ENCODE measurements around the gene HPN.

Gene HPN

DNA sequence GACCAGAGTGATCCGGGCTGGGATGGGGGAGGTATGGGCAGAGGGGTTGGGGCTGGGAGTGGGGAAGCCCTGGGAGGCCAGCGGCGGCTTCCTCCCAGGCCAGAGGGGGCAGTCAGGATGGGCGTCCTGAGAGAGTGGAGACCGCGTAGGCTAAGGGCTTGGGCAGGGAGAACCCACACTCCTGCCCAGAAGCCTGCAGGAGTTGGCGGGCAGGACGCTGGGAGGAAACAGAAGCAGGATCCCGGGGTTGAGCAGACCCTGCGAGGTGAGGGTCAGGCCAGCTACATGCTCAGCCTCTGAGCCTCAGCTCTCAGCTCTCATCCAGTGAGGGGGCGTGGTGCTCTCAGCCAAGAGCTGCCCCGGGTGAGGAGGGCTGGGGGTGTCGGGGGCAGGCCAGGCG lies 19.1 kb upstream of the HPN start:
- DNase-seq (ENCODE audit: low read depth): no peak
- TF ChIP-seq, protein P1, sequence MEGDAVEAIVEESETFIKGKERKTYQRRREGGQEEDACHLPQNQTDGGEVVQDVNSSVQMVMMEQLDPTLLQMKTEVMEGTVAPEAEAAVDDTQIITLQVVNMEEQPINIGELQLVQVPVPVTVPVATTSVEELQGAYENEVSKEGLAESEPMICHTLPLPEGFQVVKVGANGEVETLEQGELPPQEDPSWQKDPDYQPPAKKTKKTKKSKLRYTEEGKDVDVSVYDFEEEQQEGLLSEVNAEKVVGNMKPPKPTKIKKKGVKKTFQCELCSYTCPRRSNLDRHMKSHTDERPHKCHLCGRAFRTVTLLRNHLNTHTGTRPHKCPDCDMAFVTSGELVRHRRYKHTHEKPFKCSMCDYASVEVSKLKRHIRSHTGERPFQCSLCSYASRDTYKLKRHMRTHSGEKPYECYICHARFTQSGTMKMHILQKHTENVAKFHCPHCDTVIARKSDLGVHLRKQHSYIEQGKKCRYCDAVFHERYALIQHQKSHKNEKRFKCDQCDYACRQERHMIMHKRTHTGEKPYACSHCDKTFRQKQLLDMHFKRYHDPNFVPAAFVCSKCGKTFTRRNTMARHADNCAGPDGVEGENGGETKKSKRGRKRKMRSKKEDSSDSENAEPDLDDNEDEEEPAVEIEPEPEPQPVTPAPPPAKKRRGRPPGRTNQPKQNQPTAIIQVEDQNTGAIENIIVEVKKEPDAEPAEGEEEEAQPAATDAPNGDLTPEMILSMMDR (conservative IDR thresholded peaks at IDR 0.05; ENCODE audit: control insufficient read depth, insufficient read depth, low read depth, low read length): no peak
- no peak overlapping the region for H3K4me3 ChIP-seq (ENCODE audit: control insufficient read depth, low read depth, low read length)

DNA sequence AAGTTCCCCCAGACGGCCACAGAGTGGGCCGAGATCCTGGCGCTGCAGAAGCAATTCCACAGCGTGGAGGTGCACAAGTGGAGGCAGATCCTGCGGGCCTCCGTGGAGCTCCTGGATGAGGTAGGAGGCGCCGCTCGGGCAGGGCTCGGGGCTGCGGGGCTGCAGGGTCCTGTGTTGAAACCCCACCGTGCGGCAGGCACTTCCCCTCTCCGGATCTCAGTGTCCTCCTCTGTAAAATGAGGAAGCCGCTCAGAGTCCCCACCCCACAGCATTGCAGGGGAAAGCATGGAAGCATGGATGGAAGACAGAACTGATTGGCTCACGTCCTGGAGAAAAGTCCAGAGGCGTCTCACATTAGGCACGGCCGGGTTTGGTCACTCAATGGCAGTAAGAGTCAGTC lies 18.1 kb upstream of the HPN start:
- H3K4me3 ChIP-seq (ENCODE audit: control insufficient read depth, low read depth, low read length): no peak overlapping the region
- no peak for DNase-seq (ENCODE audit: low read depth)
- TF ChIP-seq, protein P1 (conservative IDR thresholded peaks at IDR 0.05; ENCODE audit: control insufficient read depth, insufficient read depth, low read depth, low read length): no peak

DNA sequence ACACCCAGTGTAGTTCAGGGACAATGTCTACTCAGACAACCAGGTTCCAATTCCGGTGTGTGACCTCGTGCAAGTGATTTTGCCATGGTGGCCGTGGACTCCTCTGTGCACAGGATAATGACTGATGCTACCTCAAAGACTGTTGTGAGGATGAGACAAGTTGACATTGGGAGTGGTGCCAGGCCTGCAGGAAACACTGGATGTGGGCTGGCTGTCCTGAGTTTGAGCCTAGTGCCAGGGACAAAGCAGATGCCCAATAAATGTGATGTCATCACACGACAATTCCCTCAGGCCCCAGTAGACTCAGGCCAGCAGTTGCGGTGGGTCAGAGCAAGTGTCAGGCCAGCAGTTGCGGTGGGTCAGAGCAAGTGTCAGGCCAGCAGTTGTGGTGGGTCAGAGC lies 17.4 kb upstream of the HPN start:
- H3K4me3 ChIP-seq (ENCODE audit: control insufficient read depth, low read depth, low read length): no peak overlapping the region
- TF ChIP-seq, protein P1 (conservative IDR thresholded peaks at IDR 0.05; ENCODE audit: control insufficient read depth, insufficient read depth, low read depth, low read length): no peak
- DNase-seq (ENCODE audit: low read depth): no peak

DNA sequence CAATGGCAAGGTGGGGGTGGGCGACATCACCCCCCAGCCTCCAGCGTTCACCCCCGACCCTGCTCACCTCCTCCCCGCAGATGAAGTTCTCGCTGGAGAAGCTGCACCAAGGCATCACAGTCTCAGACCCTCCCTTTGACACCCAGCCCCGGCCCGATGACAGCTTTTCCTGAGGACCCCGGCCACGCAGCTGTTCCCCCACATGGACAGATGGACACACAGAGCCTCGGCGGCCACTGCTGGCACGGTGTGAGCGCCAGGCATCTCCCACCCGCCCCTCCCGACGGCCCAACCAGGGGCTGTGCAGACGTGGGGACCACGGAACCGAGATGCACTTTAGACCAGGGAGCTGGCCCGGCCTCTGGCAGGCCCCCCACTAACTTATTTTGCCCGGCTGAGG lies 15.6 kb upstream of the HPN start:
- TF ChIP-seq, protein P1 (conservative IDR thresholded peaks at IDR 0.05; ENCODE audit: control insufficient read depth, insufficient read depth, low read depth, low read length): no peak
- H3K4me3 ChIP-seq (ENCODE audit: control insufficient read depth, low read depth, low read length): no peak overlapping the region
- DNase-seq (ENCODE audit: low read depth): no peak

DNA sequence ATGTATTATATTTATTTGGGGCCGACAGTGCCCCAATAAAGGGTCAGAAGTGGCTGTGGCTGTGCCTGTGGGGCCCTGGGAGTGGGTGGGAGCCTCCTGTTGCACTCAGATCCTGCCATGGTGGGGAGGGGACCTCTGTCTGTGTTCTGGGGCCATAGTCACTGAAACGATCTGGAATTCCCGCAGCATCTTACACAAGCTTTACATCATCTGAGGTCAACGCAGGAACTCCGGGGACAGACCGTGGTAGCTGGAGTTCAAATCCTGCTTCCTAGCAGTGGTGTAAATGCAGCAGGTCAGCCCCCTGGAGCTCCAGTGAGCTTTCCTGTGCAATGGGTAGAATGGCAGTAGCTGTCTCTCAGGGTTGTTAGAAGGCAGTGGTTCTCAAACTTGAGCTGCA lies 15.1 kb upstream of the HPN start:
- no peak overlapping the region for H3K4me3 ChIP-seq (ENCODE audit: control insufficient read depth, low read depth, low read length)
- no peak for DNase-seq (ENCODE audit: low read depth)
- TF ChIP-seq, protein P1 (conservative IDR thresholded peaks at IDR 0.05; ENCODE audit: control insufficient read depth, insufficient read depth, low read depth, low read length): no peak

DNA sequence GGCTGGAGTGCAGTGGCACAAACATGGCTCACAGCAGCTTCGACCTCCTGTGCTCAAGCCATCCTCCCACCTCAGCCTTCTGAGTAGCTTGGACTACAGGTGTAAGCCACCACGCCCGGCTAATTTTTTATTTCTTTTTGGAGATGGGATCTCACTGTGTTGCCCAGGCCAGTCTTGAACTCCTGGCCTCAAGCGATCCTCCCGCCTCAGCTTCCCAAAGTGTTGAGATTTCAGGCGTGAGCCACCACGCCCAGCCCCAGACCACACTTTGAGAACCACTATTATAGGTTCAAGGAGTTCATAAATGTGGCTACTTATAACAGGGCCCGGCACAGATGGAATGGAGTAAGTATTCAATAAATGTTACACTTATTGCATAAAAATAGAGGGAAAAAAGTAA lies 14.5 kb upstream of the HPN start:
- TF ChIP-seq, protein P1 (conservative IDR thresholded peaks at IDR 0.05; ENCODE audit: control insufficient read depth, insufficient read depth, low read depth, low read length): no peak
- no peak for DNase-seq (ENCODE audit: low read depth)
- no peak overlapping the region for H3K4me3 ChIP-seq (ENCODE audit: control insufficient read depth, low read depth, low read length)
